B cell (primary cell): Measurements from ENCODE around the gene TAS2R41.

ENCODE experiments used
- EZH2 ChIP-seq: IDR thresholded peaks from 2 replicates; pipeline ENCODE4 v1.6.1; 2012; ENCODE audit warnings: borderline replicate concordance, low read depth, mild to moderate bottlenecking, moderate library complexity, low read length; ENCODE audit not compliant: insufficient read depth, poor library complexity, severe bottlenecking
- TF ChIP-seq, protein P1 (sequence below): fragments of 200-600 bp; IDR thresholded peaks from one replicate; pipeline ENCODE4 v1.8.0; 2022; ENCODE audit warnings: antibody characterized with exemption, mild to moderate bottlenecking

DNA sequence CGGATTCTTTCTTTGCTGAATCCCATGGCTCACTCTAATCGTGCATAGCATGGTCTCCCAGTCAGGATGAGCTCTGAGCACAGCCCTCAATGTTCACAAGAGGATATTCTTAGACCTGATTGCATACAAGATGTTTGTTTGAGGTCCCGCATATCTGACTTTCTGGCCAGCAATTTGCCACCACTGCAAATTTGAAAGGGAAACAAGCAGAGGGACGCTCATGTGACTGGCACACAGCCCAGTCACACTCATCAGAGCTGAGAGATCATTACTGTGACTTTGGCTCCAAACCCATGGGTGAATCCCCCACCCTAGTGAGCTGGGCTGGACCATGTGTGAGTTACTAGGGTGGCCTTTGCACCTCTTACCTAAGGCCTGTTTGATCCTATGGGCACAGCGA, 9.9 kb downstream of the TAS2R41 start:
- TF ChIP-seq, protein P1, sequence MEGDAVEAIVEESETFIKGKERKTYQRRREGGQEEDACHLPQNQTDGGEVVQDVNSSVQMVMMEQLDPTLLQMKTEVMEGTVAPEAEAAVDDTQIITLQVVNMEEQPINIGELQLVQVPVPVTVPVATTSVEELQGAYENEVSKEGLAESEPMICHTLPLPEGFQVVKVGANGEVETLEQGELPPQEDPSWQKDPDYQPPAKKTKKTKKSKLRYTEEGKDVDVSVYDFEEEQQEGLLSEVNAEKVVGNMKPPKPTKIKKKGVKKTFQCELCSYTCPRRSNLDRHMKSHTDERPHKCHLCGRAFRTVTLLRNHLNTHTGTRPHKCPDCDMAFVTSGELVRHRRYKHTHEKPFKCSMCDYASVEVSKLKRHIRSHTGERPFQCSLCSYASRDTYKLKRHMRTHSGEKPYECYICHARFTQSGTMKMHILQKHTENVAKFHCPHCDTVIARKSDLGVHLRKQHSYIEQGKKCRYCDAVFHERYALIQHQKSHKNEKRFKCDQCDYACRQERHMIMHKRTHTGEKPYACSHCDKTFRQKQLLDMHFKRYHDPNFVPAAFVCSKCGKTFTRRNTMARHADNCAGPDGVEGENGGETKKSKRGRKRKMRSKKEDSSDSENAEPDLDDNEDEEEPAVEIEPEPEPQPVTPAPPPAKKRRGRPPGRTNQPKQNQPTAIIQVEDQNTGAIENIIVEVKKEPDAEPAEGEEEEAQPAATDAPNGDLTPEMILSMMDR, result no peak
- no peak for TF ChIP-seq EZH2
